K562 (cell line): ENCODE results near the gene KCND3.

Experiments
- POLR2A ChIP-seq: fragments of 450-650 bp; conservative IDR thresholded peaks from 2 replicates; pipeline ENCODE4 v1.6.1; 2016
- POLR2AphosphoS5 ChIP-seq: IDR thresholded peaks from 2 replicates; pipeline ENCODE4 v1.6.1; 2011; ENCODE audit warnings: mild to moderate bottlenecking, low read depth, low read length, moderate library complexity; ENCODE audit not compliant: control insufficient read depth, insufficient read depth
- ZKSCAN1 ChIP-seq: fragments of 150-350 bp; IDR thresholded peaks from 2 replicates; pipeline ENCODE4 v1.6.1; 2016; ENCODE audit warnings: low read depth, low read length

- no peak for TF ChIP-seq ZKSCAN1
- no peak for TF ChIP-seq POLR2A
- no peak for TF ChIP-seq POLR2AphosphoS5
These were observed 100.6 kb downstream of the KCND3 start for GRCh38 chr1:111888740-111889376.
